Caco-2 (cell line): Measurements from ENCODE around the gene SPNS2. TPM values are rescaled to one million over a fixed set of nuclear protein-coding genes. Genes with fewer than 3 reads are reported as not detected.

Experiments used
- BruUV-seq: library from RNA; stranded (reverse); fragments of 400-500 nt; replicated peaks from 2 replicates; lab custom pipeline; 2021; lab: Mats Ljungman, UMichigan
- CTCF ChIA-PET: fragments of 300-600 bp; sonication (Branson Sonifier 250); formaldehyde crosslinking; loops from one replicate; lab custom pipeline; 2022; ENCODE audit warnings: antibody characterized with exemption; lab: Charles Lee
- POLR2A ChIA-PET: fragments of 300-600 bp; sonication (Branson Sonifier 250); formaldehyde crosslinking; loops from one replicate; lab custom pipeline; 2022; ENCODE audit warnings: antibody characterized with exemption; lab: Charles Lee
- DNase-seq, 2 experiments: peaks; one replicate each; pipeline versions ENCODE4 v3.0.0 to v3.0.0-alpha.2; 2020 to 2022
- H3K27me3 ChIP-seq: replicated peaks from 2 replicates; pipeline ENCODE4 v1.6.0; 2011; ENCODE audit warnings: low read length; ENCODE audit not compliant: control insufficient read depth, insufficient read depth
- H3K36me3 ChIP-seq: 2 replicates; pipeline ENCODE4 v1.5.1; 2011; ENCODE audit warnings: low read length; ENCODE audit not compliant: control insufficient read depth, insufficient read depth
- H3K4me1 ChIP-seq: fragments of 250-450 bp; sonication (Bioruptor Pico); 2 replicates; pipeline ENCODE4 v1.5.1; 2020; ENCODE audit warnings: mild to moderate bottlenecking
- H3K4me3 ChIP-seq: 2 replicates; pipeline ENCODE4 v1.5.1; 2011; ENCODE audit warnings: low read depth, mild to moderate bottlenecking, control low read depth, low read length
- H3K9me3 ChIP-seq: fragments of 250-450 bp; sonication (Bioruptor Pico); 2 replicates; pipeline ENCODE4 v1.5.1; 2020; ENCODE audit warnings: mild to moderate bottlenecking, moderate library complexity
- H3K27ac Mint-ChIP-seq: one replicate; pipeline ENCODE4 v1.8.0; 2022; ENCODE audit warnings: mixed read lengths; ENCODE audit not compliant: unreplicated experiment
- H3K27me3 Mint-ChIP-seq: one replicate; pipeline ENCODE4 v1.8.0; 2022; ENCODE audit warnings: mixed read lengths; ENCODE audit not compliant: insufficient read depth, unreplicated experiment
- H3K36me3 Mint-ChIP-seq: one replicate; pipeline ENCODE4 v1.8.0; 2022; ENCODE audit warnings: mild to moderate bottlenecking, mixed read lengths; ENCODE audit not compliant: insufficient read depth, unreplicated experiment
- H3K4me1 Mint-ChIP-seq: one replicate; pipeline ENCODE4 v1.8.0; 2022; ENCODE audit warnings: low read depth, mixed read lengths; ENCODE audit not compliant: unreplicated experiment
- H3K4me3 Mint-ChIP-seq: one replicate; pipeline ENCODE4 v1.8.0; 2022; ENCODE audit warnings: mild to moderate bottlenecking, moderate library complexity, mixed read lengths; ENCODE audit not compliant: unreplicated experiment
- H3K9me3 Mint-ChIP-seq: one replicate; pipeline ENCODE4 v1.8.0; 2022; ENCODE audit warnings: mixed read lengths; ENCODE audit not compliant: unreplicated experiment
- CTCF ChIP-seq, 2 experiments: fragments of 200-600 bp in 1 of 2; IDR thresholded peaks; 1 replicate in 1 of 2; 2 replicates in 1 of 2; pipeline versions ENCODE4 v1.5.1 to v1.8.0; 2011 to 2022; ENCODE audit warnings: antibody characterized with exemption in 1 of 2, control low read depth in 1 of 2, inconsistent platforms in 1 of 2, low read depth in 1 of 2, low read length in 1 of 2, mild to moderate bottlenecking in 1 of 2, moderate library complexity in 1 of 2; ENCODE audit not compliant: insufficient read depth in 1 of 2, severe bottlenecking in 1 of 2, unreplicated experiment in 1 of 2
- intact Hi-C: fragments of 100-400 bp; cut with micrococcal nuclease; formaldehyde crosslinking; loops from one replicate; pipeline ENCODE4 v1.10.0; 2022; ENCODE audit not compliant: unreplicated experiment
- total RNA-seq: library from RNA; stranded (reverse); gene quantifications from 2 replicates; pipeline ENCODE4 v1.2.3, GENCODE V29; 2022

The SPNS2 gene
- total RNA-seq, 1 experiment from 2014 or later: 1.00 TPM

DNA sequence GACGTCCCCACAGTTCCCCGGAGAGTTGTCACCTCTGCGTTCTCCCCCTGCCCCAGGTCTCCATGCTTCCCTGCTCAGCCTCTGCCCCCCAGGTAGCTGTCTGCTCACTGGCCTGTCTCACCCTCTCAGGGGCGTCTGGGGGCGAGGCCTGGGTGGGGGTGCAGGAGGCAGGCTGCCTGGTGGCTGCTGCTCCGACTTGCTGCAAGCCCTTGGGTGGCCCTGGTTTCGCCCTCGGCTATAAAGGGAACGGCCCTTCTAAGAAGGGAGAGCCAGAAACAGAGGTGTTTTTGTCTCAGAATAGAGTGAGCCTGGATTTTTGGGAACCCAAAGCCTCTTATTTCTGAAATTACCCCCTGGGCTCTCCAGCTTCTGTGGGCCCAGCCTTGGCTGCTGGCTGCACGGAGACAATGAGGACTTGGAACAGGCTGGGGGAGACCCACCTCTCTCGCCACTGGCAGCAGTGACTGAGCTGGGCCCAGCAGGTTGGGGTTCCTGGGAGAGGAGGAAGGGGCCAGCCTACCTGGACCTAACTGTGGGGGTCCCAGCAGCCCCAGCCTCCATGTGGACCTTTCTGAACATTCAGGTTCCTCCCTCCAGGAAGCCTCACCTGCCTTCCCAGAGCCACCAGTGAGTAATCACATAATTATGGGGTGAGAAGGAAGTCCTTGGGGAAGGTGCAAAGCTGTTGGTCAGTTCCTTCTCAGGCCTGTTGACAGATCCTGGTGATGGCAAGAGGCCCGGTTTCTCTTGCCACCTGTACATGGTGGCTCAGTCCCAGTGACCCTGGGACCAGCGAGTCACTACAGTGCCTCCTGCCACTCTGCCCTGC lies 15.5 kb upstream of the SPNS2 start:
- POLR2A ChIA-PET: no interaction called here
- no peak overlapping the region for H3K4me3 Mint-ChIP-seq
- no peaks in the 10 kb centered on the region for H3K9me3 ChIP-seq
- no peaks in the 10 kb centered on the region for H3K9me3 Mint-ChIP-seq
- no peak for TF ChIP-seq CTCF (IDR thresholded peaks at IDR 0.05; ENCODE audit: insufficient read depth in 1 of 2, low read depth in 1 of 2, low read length in 1 of 2, severe bottlenecking in 1 of 2, unreplicated experiment in 1 of 2)
- BruUV-seq: no TSS peak
- no peaks in the 10 kb centered on the region for H3K36me3 ChIP-seq
- H3K36me3 Mint-ChIP-seq: no peaks in the 10 kb centered on the region
- intact Hi-C loops: no loop called here
- no peak overlapping the region for H3K27ac Mint-ChIP-seq
- no peaks in the 10 kb centered on the region for H3K27me3 Mint-ChIP-seq
- DNase-seq: peak in 1 of 2 experiments; percentile 39
- peaks cover 6% of the 10 kb centered on the region for H3K4me1 Mint-ChIP-seq
- CTCF ChIA-PET: no interaction called here
- no peak overlapping the region for H3K4me3 ChIP-seq
- peaks cover 16% of the 10 kb centered on the region; the same call in 1 of the 2 replicates for H3K4me1 ChIP-seq
- no peaks in the 10 kb centered on the region for H3K27me3 ChIP-seq

DNA sequence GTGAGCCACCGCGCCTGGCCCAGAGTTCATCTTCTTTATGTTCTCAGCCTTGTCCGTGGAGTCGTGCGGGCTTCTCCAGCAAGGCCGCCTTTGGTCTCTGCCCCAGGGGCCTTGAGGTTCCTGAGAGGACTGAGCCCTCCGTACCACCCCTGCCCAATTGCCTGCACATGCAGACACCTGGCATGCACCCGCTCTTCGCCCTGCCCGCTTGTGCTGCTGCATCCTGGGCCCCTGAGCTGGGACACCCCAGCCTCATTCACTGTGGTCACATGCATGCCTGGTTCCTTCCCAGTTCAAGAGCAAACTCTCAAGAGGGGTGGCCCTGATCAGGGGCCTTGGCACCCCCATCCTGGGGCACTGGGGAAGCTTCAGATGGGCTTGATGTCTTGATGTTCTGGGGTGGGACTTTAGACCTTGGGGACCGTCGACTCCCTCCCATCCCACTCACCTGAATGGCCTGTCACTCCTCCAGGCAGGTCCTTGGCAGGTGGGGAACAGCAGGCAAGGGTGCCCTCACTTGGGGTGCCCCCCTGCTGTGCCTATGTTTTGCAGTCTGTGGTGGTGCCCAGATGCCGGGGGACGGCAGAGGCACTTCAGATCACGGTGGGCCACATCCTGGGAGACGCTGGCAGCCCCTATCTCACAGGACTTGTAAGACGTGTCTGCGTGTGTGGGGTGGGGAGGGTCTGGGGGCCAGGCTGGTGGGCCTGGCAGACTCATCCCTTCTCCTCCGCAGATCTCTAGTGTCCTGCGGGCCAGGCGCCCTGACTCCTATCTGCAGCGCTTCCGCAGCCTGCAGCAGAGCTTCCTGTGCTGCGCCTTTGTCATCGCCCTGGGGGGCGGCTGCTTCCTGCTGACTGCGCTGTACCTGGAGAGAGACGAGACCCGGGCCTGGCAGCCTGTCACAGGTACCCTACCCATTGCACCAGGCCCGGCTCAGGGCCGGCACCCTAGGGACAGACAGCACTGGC lies 12.7 kb upstream of the SPNS2 start:
- Histone ChIP-seq H3K9me3 (no peaks in the 10 kb centered on the region), H3K36me3 (no peaks in the 10 kb centered on the region), H3K4me3 (no peak overlapping the region), H3K27me3 (no peaks in the 10 kb centered on the region), H3K4me1 (peaks cover 13% of the 10 kb centered on the region; the same call in 1 of the 2 replicates)
- H3K4me3 Mint-ChIP-seq: no peak overlapping the region
- no TSS peak for BruUV-seq
- no peaks in the 10 kb centered on the region for H3K27me3 Mint-ChIP-seq
- no peaks in the 10 kb centered on the region for H3K9me3 Mint-ChIP-seq
- no peak for TF ChIP-seq CTCF (IDR thresholded peaks at IDR 0.05; ENCODE audit: insufficient read depth in 1 of 2, low read depth in 1 of 2, low read length in 1 of 2, severe bottlenecking in 1 of 2, unreplicated experiment in 1 of 2)
- intact Hi-C loops: no loop called here
- H3K4me1 Mint-ChIP-seq: peaks cover 11% of the 10 kb centered on the region
- no peak for DNase-seq
- no peaks in the 10 kb centered on the region for H3K36me3 Mint-ChIP-seq
- H3K27ac Mint-ChIP-seq: no peak overlapping the region
- ChIA-PET CTCF (no interaction called here), POLR2A (no interaction called here)

DNA sequence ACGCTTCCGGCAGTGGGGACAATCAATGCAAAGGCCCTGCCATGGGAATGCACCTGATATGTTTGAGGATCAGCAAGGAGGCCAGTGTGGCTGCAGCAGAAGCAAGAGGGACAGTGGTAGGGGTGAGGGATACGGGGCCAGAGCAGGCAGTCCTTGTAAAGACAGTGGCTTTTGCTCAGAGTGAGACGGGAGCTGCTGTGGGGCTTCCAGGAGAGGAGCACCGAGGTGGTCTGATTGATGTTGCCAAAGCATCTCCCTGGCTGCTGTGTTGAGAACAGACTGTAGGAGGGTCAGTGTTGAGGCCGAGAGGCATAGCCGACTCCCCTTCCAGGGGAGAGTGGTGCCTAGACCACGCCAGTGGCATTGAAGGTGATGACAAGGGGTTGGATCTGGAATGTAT lies 11.4 kb upstream of the SPNS2 start:
- Histone ChIP-seq H3K4me3 (no peak overlapping the region), H3K4me1 (peaks cover 12% of the 10 kb centered on the region; the same call in 1 of the 2 replicates), H3K9me3 (no peaks in the 10 kb centered on the region), H3K36me3 (no peaks in the 10 kb centered on the region), H3K27me3 (no peaks in the 10 kb centered on the region)
- H3K4me3 Mint-ChIP-seq: no peak overlapping the region
- intact Hi-C loops: no loop called here
- POLR2A ChIA-PET: no interaction called here
- H3K9me3 Mint-ChIP-seq: no peaks in the 10 kb centered on the region
- H3K27me3 Mint-ChIP-seq: no peaks in the 10 kb centered on the region
- no peak overlapping the region for H3K27ac Mint-ChIP-seq
- H3K36me3 Mint-ChIP-seq: no peaks in the 10 kb centered on the region
- BruUV-seq: no TSS peak
- no peak for TF ChIP-seq CTCF (IDR thresholded peaks at IDR 0.05; ENCODE audit: insufficient read depth in 1 of 2, low read depth in 1 of 2, low read length in 1 of 2, severe bottlenecking in 1 of 2, unreplicated experiment in 1 of 2)
- peaks cover 7% of the 10 kb centered on the region for H3K4me1 Mint-ChIP-seq
- DNase-seq: no peak
- CTCF ChIA-PET: no interaction called here
